ENCODE measurements around the gene SLC8A2.

Gene SLC8A2

GRCh38 chr19:47471381-47471732, 336 bp downstream of the SLC8A2 start:
- in situ Hi-C loops (cut with HindIII; ENCODE audit: low pct_ligation_motif_present, low pct_unique_long_range_greater_than_20kb, low sequenced_read_pairs): no loop called here
- no peak for DNase-seq

GRCh38 chr19:47470447-47471195, 1.1 kb downstream of the SLC8A2 start:
- in situ Hi-C loops (cut with HindIII; ENCODE audit: low pct_ligation_motif_present, low pct_unique_long_range_greater_than_20kb, low sequenced_read_pairs): no loop called here
- DNase-seq: no peak

- DNase-seq: no peak
Observed at GRCh38 chr19:47469719-47470118, 2.0 kb downstream of the SLC8A2 start.

GRCh38 chr19:47469363-47469700, 2.4 kb downstream of the SLC8A2 start:
- in situ Hi-C loops (cut with HindIII; ENCODE audit: low pct_ligation_motif_present, low pct_unique_long_range_greater_than_20kb, low sequenced_read_pairs): no loop called here

More at GRCh38 chr19:47469719-47470118, 2.0 kb downstream of the SLC8A2 start:
- in situ Hi-C loops (cut with HindIII; ENCODE audit: low pct_ligation_motif_present, low pct_unique_long_range_greater_than_20kb, low sequenced_read_pairs): no loop called here

GRCh38 chr19:47467914-47468313, 3.8 kb downstream of the SLC8A2 start:
- in situ Hi-C loops (cut with HindIII; ENCODE audit: low pct_ligation_motif_present, low pct_unique_long_range_greater_than_20kb, low sequenced_read_pairs): no loop called here
- no peak for DNase-seq

More at GRCh38 chr19:47469363-47469700, 2.4 kb downstream of the SLC8A2 start:
- no peak for DNase-seq

- DNase-seq: no peak
- in situ Hi-C loops (cut with HindIII; ENCODE audit: low pct_ligation_motif_present, low pct_unique_long_range_greater_than_20kb, low sequenced_read_pairs): no loop called here
Observed at GRCh38 chr19:47465957-47466356, 5.7 kb downstream of the SLC8A2 start.

GRCh38 chr19:47464675-47465419, 6.8 kb downstream of the SLC8A2 start:
- DNase-seq: no peak
- in situ Hi-C loops (cut with HindIII; ENCODE audit: low pct_ligation_motif_present, low pct_unique_long_range_greater_than_20kb, low sequenced_read_pairs): no loop called here

GRCh38 chr19:47461876-47462275, 9.8 kb downstream of the SLC8A2 start:
- in situ Hi-C loops (cut with HindIII; ENCODE audit: low pct_ligation_motif_present, low pct_unique_long_range_greater_than_20kb, low sequenced_read_pairs): no loop called here
- DNase-seq: no peak

- DNase-seq: no peak
- in situ Hi-C loops (cut with HindIII; ENCODE audit: low pct_ligation_motif_present, low pct_unique_long_range_greater_than_20kb, low sequenced_read_pairs): no loop called here
Observed at GRCh38 chr19:47459477-47459876, 12.2 kb downstream of the SLC8A2 start.

- in situ Hi-C loops (cut with HindIII; ENCODE audit: low pct_ligation_motif_present, low pct_unique_long_range_greater_than_20kb, low sequenced_read_pairs): no loop called here
- DNase-seq: no peak
Observed at GRCh38 chr19:47458672-47459071, 13.0 kb downstream of the SLC8A2 start.

- DNase-seq: no peak
- in situ Hi-C loops (cut with HindIII; ENCODE audit: low pct_ligation_motif_present, low pct_unique_long_range_greater_than_20kb, low sequenced_read_pairs): no loop called here
Observed at GRCh38 chr19:47456721-47457474, 14.8 kb downstream of the SLC8A2 start.

GRCh38 chr19:47450478-47450877, 21.2 kb downstream of the SLC8A2 start:
- no peak for DNase-seq
- in situ Hi-C loops (cut with HindIII; ENCODE audit: low pct_ligation_motif_present, low pct_unique_long_range_greater_than_20kb, low sequenced_read_pairs): no loop called here

- DNase-seq: no peak
- in situ Hi-C loops (cut with HindIII; ENCODE audit: low pct_ligation_motif_present, low pct_unique_long_range_greater_than_20kb, low sequenced_read_pairs): no loop called here
Observed at GRCh38 chr19:47448360-47448727, 23.3 kb downstream of the SLC8A2 start.

- in situ Hi-C loops (cut with HindIII; ENCODE audit: low pct_ligation_motif_present, low pct_unique_long_range_greater_than_20kb, low sequenced_read_pairs): no loop called here
- peak; percentile 5 for DNase-seq
Observed at GRCh38 chr19:47447470-47448359, 24.0 kb downstream of the SLC8A2 start.

GRCh38 chr19:47446534-47447469, 24.9 kb downstream of the SLC8A2 start:
- in situ Hi-C loops (cut with HindIII; ENCODE audit: low pct_ligation_motif_present, low pct_unique_long_range_greater_than_20kb, low sequenced_read_pairs): no loop called here
- no peak for DNase-seq

GRCh38 chr19:47445937-47446402, 25.7 kb downstream of the SLC8A2 start:
- in situ Hi-C loops (cut with HindIII; ENCODE audit: low pct_ligation_motif_present, low pct_unique_long_range_greater_than_20kb, low sequenced_read_pairs): no loop called here
- peak; percentile 36 for DNase-seq

GRCh38 chr19:47445527-47445926, 26.2 kb downstream of the SLC8A2 start:
- DNase-seq: no peak
- in situ Hi-C loops (cut with HindIII; ENCODE audit: low pct_ligation_motif_present, low pct_unique_long_range_greater_than_20kb, low sequenced_read_pairs): no loop called here
